HG02943 (cell line): ENCODE measurements around the gene TRDN.
"Not testable (repeated sequence)": the region's sequence is repeated elsewhere in the genome, so short reads cannot be mapped to it uniquely, and the experiment has no call there.

ENCODE experiments used
- ATAC-seq: cut with Tn5 transposase; IDR thresholded peaks from one replicate; pipeline ENCODE4 v1.9.1; 2021; ENCODE audit warnings: mild to moderate bottlenecking, low read depth, moderate library complexity; ENCODE audit not compliant: unreplicated experiment

Gene TRDN

GRCh38 chr6:123323452-123324329, 313.1 kb downstream of the TRDN start:
- ATAC-seq = no peak

DNA sequence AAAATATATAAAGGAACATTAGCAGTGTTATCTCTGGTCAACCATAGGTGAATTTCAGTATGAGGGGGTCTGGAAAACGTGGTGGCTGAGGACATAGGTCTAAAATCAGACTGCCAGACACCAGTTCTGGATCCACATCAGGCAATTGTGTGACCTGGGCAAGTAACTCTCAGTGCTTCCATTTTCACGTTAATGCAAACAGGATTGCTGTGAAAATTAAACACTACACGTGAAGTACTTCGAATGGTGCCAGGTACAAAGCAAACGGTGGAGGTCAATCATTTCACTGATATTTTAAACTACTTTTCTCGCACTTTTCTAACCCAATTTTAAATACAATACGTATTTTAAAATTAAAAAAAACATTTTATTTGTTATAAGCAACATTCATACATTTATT, 315.7 kb downstream of the TRDN start:
- no peak for ATAC-seq

GRCh38 chr6:123316733-123317323, 319.9 kb downstream of the TRDN start:
- ATAC-seq = no peak

- ATAC-seq = not testable (repeated sequence)
Measured at GRCh38 chr6:123314459-123314858, 322.3 kb downstream of the TRDN start.

DNA sequence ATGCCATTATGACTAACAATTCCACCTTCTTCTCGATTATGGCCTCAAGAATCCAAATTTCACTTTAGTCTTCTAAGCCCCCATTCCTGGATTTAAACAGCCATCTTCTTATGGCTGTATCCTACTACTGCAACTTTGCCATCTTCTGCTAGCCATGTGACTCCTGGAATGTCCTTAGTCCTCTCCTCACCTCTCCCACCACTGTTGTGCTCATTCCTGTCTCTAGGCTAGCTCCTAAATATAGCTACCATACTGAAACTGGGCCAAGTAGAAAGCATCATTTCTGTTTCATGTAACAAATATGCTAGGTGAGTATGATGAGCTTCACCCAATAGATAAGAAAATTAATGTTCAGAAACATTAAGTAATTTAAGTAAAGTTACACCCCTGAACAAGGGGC, 327.6 kb downstream of the TRDN start:
- no peak for ATAC-seq

- ATAC-seq = no peak
Measured at GRCh38 chr6:123306334-123306733, 330.4 kb downstream of the TRDN start.

DNA sequence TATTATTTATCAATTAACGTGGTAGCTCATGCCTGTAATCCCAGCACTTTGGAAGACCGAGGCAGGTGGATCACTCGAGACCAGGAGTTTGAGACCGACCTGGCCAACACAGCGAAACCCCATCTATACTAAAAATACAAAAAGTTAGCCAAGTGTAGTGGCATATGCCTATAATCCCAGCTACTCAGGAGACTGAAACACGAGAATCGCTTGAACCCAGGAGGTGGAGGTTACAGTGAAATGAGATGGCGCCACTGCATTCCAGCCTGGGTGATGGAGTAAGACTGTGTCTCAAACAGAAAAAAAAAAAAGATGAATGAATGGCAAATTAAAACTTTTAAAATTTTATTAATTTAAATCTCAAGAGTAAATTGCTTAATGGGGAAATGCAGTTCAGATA, 341.1 kb downstream of the TRDN start:
- no peak for ATAC-seq

- no peak for ATAC-seq
Measured at GRCh38 chr6:123295181-123295580, 341.6 kb downstream of the TRDN start.

DNA sequence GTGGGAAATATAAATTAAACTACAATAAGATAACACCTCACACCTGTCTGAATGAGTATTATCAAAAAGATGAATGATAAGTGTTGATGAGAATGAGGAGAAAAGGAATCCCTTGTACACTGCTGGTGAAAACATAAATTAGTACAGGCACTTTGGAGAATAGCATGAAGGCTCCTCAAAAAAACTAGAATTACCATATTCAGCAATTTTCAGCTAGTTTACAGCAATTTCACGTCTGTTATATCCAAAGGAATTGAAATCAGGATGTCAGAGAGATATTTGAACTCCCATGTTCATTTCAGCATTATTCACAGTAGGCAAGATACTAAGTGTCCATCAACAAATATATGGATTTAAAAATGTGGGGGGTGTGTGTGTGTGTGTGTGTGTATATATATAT, 348.1 kb downstream of the TRDN start:
- ATAC-seq = no peak

DNA sequence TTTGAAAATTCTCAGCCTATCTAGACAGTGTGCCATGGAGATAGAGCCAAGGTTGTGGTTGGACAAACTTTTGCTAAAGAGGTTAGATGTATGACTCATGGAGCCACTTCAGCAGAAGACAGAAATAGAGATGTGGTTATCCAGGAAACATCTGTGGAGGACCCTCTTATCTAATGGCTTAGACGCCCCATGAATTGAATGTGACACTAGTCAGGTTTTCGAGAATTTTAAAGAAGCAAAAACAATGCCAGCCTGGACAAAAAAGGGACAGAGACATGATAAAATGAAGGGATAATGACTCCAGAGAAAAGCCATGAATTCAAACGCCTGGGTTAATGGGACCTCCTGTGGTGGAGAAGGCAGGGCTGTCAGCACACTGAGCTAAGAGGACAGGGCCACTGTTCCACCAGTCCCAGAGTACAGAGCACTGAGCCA, 360.2 kb downstream of the TRDN start:
- no peak for ATAC-seq

DNA sequence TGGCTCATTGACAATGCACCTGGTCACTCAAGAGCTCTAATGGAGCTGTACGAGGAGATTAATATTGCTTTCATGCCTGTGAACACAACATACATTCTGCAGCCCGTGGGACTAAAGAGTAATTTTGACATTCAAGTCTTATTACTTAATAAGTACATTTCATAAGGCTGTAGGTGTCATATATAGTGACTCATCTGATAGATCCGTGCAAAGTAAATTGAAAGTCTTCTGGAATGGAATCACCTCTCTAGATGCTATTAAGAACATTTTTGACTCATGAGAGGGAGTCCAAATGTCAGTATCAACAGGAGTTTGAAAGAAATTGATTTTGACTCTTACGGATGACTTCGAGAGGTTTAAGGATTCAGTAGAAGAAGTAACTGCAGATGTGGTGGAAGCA, 372.8 kb downstream of the TRDN start:
- no peak for ATAC-seq

DNA sequence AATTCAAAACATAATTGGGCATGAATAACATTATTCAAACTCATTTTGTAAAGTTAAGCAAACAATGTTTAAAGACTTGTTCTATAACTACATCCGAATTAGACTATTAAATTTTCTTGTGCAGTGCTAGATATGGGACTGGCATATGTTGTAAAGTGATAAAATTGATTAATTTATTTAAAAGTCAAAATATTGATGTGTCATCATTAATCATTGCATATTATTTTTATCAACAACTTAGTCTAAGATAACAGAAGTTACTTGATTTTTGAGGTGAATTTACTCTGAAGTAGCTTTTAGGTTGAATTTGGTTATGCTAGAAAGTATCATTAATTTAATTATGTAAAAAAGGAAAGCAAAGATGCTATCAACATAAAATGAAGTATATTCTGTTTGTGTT, 396.1 kb downstream of the TRDN start:
- ATAC-seq = no peak

GRCh38 chr6:123233336-123233735, 403.4 kb downstream of the TRDN start:
- ATAC-seq = no peak

DNA sequence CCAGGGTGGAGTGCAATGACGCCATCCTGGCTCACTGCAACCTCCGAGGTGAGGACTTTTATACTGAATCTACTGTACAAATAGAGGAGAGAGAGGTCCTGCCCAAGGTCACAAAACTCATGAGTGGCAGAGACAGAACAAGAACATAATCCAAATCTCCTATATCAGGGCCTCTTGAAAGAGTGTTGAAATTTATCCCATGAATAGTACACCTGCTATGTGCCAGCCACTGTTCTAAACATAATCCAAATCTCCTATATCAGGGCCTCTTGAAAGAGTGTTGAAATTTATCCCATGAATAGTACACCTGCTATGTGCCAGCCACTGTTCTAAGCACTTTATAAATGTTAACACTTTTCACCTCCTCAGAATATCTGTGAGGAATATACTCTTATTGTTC, 409.0 kb downstream of the TRDN start:
- not testable (repeated sequence) for ATAC-seq

GRCh38 chr6:123226398-123226797, 410.4 kb downstream of the TRDN start:
- ATAC-seq = no peak

- no peak for ATAC-seq
Measured at GRCh38 chr6:123224077-123224476, 412.7 kb downstream of the TRDN start.

DNA sequence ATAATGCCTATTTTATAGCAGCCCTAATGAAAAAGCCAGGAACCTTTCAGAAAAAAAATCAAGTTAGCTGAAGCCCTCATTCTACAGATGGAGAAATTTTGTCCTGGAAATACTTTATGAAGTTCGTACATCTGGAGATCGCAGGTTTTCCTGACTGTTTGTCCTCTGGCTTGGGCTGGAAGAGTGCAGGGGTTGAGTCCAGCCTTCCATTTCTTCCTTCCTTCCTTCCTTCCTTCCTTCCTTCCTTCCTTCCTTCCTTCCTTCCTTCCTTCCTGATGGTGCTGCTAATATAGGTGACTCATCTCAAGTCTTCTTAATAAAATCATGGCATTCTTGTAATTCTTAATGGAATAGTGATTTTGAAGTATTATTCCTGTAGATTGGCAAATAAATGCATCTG, 413.3 kb downstream of the TRDN start:
- no peak for ATAC-seq

DNA sequence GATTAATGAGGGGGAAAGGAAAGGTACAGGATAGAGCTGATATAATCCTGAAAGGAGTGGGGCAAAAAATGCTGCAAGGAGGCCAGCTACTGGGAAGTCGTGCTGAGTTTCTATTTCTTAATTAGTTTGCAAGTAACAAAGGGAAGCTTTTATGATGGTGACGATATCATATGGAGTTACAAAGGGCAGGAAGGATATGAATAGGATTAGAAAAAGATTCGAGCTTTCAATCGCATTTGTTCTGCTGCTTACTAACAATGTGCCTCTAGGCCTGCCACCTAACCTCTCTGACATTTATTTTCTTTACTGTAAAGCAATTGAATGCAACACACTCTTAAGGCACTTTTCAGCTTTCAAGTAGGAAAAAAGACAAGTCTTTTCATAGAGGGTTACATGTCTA, 421.5 kb downstream of the TRDN start:
- no peak for ATAC-seq

DNA sequence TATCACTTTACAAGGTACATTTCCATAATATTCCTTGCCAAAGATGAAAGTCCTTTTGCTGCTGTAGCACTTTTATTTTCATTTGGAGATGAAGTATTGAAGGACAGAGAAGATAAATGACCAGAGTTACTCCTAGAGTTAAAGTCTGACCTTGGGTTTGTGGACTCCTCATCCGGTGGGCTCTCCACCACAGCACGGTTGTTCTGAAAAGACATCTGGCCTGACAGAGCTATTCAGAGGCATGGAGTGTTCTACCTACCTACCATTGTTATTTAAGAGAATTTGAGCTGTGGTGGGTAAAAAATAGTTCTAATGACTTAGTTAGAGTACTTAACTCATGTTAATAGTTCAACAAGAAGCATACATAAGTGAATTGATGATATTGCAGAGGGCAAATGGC, 422.3 kb downstream of the TRDN start:
- no peak for ATAC-seq

GRCh38 chr6:123213921-123214320, 422.8 kb downstream of the TRDN start:
- no peak for ATAC-seq

DNA sequence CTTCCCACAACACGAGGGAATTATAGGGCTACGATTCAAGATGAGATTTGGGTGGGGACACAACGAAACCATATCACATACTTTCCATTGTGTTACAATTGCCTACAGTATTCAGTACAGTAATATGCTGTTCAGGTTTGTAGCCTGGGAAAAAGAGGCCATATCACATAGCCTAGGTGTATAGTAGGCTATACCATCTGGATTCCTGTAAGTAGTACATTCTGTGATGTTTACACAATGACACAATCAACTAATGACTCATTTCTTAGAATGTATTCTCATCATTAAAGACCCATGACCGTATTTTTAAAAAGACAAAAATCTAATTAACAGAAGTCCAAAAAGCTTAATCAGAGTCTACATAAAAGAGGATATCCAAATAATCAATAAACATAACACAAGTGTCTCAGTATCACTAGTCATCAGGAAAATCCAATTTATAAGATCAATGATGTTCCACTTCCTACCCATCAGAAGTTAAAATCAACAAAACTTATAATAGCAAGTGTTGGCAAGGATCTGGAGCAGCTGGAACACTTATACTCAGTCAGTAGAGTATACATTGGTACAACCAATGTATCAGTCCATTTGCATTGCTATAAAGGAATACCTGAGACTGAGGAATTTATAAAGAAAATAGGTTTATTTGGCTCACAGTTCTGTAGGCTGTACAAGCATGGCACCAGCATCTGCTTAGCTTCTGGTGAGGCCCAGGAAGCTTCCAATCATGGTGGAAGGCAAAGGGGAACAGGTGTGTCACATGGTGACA, 424.8 kb downstream of the TRDN start:
- ATAC-seq = no peak
